GOT3 (cell line): Measurements from ENCODE around the gene CIPC.

Experiments
- DNase-seq: peaks from one replicate; lab custom pipeline; 2025; ENCODE audit warnings: mixed read lengths; lab: John Stamatoyannopoulos, UW

CIPC gene

DNA sequence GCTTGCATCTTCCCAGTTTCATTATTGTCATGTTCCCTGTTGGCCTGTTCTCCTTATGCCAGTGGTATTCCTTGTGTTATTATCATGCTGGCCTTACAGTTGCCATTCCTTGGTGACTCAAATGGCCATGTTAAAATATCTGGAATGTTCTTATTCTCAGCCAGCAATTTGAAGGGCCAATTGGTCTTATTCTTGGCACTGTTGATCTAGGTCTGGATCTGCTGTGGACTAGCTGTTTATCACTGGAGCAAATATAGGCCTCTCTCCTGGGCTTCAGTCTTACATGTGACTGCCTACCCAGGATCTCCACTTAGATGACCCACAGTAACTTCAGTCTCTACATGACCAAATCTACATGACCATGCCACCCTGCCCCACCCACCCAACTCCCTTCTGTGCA is 5.4 kb downstream of the CIPC start:
- no peak for DNase-seq

DNA sequence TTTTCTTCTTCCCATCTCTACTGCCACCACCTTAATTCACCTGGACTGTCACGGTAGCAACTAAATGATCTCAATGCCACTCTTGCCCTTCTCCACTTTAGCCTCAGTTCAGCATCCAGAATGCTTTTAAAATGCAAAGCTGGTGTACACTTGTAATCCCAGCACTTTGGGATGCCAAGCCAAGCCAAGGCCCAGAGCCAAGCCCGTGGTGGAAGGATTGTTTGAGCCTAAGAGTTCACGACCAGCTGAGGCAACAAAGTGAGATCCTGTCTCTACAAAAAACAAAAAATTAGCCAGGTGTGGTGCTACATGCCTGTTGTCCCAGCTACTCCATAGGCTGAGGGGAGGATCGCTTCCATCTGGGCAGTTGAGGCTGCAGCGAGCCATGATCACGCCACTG is 5.9 kb downstream of the CIPC start:
- DNase-seq = no peak

DNA sequence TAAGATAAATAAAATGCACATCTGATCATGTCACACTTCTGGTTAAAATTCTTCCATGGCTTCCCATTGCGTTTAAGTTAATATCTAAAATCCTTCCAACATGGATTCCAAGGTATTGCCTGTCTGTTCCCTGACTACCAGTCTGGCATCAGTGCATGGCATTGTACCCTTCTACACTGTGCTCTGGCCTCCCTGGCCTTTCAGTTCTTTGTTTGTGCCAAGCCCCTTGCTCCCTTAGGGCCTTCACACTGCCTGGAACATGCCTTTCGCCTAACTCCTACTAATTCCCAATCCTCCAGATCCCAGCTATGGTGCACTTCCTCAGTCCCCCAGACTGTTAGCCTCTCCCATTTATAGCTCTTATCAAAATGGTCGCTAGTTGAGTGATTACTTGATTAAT is 6.3 kb downstream of the CIPC start:
- no peak for DNase-seq

DNA sequence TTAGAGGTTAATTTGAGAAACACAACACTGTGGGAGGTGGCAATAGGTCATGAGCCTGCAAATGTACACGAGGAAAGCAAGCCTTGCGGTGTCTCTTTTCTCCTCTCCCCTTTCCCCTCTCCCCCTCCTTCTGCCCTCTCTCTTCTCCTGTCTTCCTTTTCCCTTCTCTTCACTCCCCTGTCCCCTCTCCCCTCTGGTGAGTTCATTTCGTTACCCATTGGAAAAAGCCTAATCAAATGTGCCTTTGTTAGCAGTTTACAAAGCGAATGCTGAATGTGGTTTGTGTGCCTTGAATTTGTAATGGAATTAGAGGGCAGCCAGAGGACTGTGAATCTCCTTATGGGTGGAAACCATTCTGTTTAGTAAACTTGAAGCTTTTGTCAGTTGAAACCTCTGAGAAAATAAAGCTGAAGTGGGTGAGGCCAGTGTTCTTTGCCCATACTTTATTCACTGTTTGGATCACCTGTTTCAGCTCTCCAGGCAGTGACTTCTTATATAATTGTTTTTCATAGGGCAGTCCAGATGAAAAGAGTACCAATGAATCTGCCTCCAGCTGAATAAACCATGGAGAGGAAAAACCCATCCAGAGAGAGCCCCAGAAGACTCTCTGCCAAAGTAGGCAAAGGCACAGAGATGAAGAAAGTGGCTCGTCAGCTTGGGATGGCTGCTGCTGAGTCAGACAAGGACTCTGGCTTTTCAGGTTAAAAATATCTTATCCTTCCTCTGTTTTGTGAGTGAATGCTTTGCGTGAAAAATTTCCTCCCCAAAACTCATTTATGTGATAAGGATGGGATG is 7.3 kb downstream of the CIPC start:
- no peak for DNase-seq

DNA sequence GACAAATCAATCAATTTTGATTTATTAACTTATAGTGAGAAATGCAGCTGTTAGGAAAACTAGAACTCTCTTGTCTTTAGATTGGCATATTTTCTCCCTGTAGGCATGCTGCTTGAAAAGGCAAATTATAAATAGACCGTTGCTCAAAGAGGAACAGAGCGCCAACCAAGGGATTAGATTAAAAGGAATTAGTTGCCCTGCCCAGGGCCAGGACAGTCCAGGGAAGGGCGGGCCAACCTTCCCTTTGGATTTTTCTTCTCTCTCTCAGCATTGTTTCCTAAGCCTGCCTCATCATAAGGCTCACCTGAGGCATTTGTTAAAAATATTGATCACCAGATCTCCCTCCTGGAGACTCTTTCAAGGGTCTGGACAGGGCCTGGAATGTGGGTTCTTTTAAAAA is 8.6 kb downstream of the CIPC start:
- no peak for DNase-seq

DNA sequence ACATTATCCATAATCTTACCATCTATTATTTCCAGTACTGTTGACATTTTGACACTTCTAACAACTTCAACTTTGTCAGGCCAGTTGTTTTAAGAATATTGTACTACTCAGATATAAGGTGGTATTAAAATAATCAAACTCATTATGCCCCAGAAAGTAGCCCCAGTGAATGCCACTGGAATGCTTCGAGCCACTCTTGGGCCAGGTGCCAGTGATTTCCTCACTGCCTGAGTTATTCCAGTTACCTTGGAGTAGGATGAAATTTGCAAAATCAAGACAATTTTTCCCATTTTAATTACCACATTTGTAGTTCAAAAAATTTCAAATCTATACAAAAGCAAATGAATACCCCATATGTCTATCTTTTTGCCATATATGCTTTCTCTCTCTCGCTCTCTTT is 9.2 kb downstream of the CIPC start:
- DNase-seq = no peak

DNA sequence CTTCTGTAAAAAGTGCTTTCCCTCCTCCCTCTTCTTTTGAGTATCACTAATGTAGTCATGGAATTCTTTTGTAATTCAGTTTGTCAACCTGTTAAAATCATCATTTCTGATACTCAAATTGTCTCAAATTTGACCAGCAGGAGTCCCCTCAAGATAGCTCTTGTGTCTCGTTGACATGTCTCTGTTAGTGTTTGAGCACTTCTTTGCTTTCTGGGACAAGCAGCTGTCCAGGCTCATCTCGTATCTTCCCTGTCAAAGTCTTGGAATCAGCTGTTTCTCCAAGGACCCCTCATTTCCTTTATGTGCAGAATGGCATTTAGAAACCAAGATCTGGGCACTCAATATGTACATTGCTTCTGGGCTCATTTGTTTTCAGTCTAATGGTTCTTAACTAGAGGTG is 10.7 kb downstream of the CIPC start:
- DNase-seq = no peak

DNA sequence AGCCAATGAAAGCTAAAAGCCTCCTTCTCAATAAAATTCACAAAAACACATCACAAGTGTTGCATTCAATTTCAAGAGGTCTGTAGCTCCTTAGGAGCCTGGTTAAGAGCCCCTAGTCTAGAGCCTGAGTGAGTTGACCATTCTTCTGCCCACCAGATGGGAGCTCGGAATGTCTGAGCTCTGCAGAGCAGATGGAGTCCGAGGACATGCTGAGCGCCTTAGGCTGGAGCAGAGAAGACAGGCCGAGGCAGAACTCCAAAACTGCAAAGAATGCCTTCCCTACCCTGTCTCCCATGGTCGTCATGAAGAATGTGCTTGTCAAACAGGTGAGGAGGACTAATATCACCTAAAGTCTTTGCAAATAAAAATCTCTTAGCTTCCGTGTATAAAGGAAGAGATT is 11.6 kb downstream of the CIPC start:
- no peak for DNase-seq

DNA sequence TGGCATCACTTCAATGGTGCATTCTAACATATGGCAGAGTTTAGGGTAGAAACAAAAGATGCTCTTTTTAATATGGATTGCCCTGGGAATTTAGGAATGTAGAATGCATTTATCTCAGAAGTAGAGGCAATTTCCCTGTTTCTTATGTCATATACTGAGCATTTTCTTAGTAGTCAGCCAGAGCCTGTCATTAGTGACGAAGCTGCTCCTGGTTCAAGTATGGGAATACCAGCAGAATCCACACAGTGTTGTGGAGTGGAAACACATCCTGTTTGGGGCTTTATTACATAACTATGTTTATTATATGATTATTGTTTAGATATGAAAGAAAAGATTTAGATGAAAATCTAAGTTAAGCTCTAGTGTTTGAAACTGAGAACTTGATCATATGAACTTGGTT is 12.2 kb downstream of the CIPC start:
- no peak for DNase-seq

DNA sequence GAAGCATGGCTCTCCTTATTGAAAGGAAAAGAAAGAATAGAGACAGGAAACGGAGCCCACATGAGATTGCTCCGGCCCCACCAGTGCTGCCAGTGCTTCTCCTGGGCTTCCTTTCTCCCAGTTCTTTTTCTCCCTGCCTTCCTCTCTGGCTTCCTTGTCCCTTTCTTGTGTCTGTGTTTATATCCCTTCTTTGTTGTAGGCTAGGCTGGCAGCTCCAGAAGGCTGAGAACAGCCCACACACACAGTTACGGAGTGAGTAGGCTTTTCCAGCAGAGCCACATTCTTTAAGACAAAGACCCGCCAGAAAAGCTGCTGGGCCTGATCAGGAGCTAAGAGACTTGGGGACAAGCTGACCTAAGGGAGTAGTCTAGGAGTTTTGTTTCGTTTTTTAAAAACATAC is 13.0 kb downstream of the CIPC start:
- DNase-seq = no peak

DNA sequence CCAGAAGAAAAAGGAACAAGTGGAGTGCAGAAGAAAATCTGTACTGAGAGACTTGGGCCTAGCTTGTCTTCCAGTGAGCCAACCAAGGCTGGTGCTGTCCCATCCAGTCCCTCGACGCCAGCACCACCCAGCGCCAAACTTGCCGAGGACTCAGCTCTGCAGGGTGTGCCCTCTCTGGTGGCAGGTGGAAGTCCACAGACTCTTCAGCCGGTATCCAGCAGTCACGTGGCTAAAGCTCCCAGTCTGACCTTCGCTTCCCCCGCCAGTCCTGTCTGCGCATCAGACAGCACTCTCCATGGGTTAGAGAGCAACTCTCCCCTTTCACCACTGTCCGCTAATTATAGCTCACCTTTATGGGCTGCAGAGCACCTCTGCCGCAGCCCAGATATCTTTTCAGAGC is 15.6 kb downstream of the CIPC start:
- no peak for DNase-seq

DNA sequence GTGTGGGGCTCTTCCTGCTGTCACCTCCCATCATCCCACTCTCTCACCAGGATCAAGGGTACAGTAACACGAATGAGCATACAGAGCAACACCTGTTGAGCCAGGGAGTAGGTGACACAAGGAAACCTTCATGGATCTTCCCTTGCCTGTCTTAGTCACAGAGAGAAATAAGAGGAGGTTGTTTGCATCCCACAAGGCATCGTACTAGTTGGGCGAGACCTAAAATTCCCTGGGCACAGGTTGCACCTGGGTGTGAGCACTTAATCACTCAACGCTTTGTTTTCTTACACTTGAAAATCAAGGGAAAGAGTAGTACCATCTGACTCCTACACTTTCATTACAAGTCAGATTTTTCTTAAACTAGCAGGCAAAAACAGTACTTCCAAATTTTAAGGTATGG is 16.6 kb downstream of the CIPC start:
- DNase-seq = no peak

DNA sequence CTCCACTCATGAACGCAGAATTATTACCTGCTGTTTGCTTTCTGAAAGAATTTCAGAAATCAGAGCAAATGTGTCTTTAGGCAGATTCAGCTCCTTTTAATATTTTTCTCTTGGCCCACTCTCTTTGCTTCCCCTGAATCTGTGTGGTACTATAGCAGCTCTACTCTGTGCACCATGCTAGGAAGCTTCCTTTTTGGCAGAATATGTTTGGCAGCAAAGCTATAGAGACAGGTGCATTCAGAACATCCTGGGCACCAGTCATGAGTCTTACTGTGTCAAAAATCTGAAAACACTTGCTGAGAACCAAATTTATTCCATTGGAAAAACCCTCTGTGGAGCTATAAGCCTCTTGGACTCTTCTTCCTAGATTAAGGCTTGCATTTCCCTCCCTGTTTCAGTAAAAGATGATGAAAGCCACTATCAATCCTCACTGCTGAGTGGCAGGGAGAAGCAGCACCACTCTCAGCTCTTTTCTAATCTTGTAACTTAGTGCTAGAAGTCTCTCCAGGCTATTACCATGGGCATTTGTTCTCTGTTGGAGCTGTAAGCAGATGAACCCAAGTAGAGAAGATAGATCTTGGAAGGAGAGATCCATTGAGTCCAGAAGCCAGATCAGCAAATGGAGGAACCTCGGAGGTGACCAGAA is 18.2 kb downstream of the CIPC start:
- DNase-seq = no peak

DNA sequence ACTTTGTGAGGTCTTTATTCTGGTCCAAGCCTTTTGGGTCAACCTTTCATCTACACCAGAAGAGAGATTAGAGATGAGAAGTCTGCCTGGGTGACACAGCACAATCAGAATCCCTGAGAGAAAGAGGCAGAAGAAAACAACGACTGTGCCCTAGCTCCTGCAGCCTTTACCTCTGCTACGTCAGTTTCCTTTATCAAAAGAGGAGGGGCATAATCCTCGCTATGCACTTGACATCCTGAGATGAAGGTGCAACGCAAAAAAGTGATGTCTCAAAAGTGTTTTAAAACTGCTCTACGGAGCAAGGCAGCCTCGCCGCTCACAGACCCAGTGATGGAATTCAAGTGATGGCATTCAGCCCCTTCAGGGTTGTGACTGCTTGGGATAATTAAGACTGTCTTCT is 21.8 kb downstream of the CIPC start:
- no peak for DNase-seq

DNA sequence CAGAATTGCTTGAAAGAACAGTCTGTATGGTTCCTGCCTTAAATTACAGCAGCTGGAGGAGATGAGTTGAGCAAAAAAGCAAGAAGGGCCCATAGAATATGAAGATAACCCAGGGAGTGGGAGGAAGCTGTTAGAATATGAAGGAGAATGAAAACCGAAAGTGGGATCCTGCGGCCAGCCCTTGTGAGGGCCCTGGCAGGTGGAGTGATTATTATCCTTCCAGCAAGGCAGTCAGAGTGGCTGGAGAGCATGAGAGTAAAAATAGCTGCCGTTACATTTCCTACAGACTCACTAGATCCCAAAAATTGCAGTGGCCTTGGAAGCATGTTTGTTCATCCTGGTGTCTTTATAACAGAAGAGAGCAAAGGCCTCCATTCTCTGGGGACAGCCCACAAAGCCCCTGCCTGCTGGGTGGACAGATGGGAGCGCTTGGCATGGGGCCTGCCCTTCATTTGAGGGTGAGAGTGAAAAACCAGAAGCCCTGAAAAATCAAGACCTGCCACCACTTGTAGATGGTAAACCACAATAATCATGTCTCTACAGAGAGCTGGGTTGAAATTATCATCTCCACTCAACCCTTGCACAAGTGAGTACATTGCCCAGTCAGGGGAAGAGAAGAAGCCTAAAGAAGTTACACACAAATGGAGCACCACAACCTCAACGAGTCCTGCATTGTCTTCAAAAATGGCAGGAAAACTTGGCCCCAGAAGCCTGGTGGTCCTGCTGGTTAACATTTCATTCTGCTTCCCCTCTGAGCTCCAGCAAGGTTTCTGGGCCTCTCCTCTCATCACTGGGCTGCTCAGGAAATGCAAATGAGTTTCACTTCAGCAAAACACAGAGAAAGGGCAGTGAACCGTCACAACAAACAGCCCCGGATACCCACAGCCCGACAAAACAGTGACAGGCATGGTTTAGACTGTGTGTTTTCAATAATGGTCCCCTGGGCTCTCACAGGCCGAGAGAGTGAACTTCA is 23.0 kb downstream of the CIPC start:
- DNase-seq = no peak

DNA sequence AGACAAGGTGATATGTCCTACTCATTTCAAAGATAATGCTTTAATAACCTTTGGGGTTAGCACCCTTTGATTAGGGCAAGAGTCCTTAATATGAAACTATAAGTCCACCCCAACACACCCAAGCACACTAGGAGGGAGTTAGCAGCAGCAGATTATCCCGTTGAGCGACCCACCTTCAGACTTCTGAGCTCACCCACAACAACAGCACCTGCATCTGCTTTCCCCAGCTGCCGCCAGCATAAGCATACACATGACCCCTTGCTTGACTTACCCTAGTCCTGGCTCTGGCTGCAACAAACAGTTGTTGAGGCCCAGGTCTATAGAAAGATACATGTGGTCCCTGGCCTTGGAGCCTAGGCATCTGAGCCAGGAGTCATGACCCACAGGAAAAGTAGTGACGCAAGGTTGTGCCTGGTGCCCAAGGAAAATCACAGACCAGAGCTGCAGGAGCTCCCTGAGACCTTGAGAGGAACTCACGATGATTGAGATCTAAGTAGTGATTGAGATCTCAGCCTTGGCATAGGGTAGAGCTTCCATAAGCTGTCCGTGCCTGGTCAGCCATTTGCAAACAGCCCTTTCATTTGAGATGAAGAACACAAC is 24.6 kb downstream of the CIPC start:
- no peak for DNase-seq

DNA sequence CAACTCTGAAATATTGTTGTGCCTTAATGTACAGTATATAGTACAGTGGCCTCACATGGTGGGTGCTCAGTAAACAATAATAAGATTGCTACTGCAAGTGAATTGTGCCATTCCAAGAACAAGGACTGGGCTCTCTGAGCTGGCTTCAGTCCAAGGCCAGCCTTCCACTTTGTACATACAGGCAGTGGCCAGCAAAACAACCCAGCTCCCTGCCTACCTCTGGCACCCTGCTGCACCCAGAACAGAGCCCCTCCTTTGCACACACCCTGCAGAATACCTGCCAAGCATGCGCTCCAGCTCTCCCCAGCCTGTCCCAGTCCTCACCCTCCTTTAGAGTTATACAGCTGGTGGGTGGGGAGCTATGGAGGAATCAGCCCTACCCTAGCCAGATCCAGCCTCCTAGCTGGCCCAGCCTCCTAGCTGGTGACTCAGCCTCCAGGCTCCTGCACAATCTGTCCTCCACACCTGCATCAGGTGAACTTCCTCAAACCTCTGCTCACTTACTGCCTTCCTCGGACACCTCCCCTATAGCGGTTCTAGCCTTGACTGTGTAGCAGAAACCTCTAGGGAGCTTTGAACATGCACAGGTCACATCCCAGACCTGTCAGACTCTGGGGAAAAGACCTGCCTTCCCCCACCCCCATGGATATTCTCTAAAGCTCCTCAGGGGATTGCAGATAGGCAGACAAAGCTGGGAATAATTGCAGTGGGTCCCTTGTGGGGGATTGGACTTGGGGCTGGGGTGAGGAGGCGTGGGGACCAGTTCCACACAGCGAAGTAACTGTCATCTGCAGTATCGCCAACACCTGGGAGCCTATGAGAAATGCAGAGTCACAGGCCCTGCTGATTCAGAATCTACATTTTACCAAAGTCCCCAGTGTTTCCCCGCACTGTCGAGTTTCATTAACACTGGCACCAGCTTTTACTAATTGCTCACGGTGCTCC is 25.6 kb downstream of the CIPC start:
- DNase-seq = no peak

DNA sequence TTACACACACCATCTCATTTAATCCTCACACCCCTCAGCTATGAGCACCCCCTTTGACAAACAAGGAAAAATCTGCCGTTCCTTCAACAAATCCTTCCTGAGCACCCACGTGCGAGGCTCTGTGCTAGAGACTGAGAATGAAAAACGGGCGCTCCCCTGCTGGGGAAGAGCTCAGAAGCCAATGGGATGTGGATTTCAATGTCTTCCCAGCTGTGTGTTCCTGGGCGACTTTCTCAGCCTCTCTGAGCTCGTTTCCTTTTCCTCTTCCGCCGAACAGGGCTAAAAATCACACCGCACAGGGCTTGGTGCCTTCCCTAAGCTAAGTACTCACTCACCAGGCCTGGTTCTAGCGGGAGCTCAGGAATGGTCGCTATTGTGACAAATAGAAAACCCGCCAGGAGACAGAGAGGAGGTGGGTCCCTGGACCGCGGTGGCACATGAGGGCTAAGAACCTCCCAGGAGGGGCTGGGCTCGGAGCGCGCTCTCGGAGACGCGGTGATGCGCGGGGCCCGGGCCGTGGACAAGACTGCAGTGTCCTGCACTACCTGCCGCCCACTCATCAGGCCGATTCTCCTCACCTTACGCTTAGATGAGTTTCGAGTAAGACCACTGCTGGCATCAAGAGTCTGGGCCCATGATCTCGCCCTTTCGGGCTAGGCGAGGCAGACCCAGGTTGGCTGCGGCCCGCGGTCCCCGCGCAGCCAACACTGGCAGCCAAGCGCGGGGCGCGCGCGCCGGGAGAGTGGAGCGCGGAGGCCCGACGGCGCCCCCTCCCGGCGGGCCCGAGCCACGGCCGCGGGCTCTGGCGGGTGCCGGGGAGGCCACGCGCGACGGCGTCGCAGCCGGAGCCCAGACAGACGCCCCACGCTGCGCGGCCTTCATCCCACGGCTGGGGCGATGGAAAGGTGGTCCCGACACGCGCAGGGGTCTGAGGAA is 26.6 kb downstream of the CIPC start:
- no peak for DNase-seq

DNA sequence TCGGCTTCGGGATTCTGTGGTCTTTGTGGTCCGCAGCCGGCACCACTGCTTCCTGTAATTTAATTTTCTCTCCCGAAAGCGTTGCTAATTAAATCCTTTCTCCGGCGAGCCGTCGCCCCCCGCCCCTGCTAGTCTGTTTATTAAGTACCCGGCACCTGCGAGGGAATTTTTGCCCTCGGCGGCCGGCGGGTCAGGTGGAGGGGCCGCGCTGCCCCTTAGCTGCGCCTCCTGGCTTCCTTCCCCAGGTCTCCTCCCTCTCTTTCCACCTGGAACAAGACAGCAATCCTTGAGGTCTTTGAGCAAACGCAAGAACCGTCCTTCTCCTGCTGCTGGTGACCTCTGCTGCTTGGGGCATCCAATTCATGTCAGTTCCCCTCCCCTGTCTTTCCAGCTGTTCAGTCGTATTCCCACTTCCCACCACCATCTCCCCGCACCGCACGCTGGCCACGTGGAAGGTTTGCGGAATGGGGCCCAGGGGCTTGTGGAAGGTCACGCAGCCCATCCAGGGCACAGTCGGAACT is 27.3 kb downstream of the CIPC start:
- no peak for DNase-seq

DNA sequence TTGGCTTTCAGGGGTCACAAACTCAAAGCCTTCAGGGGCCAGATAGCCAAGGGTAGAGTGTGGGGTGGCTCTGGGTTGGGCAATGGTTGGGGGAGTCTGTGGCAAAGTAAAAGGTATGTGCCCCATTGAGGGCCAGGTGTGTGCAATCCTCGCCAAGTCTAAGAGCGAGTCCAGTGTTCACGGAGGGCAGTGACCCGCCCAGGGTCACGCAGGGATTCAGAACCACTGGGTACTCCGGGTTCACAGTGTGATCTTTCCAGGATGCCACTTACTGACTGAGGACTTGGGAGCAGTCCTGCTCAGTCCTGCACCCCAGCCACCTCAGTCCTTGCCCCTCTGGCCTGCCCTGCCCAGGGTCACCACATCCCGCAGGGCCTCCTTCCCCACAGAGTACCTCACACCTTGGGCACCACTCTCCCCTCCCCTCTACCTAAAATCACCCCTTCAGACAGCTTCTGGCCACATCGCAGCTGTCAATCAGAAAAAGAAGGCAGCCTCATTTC is 27.8 kb downstream of the CIPC start:
- DNase-seq = no peak
